PFSK-1 (cell line): ENCODE measurements around the gene ZIK1.

ENCODE experiments used
- FOXP2 ChIP-seq: optimal IDR thresholded peaks from 2 replicates; pipeline ENCODE3; 2011; ENCODE audit warnings: borderline replicate concordance, control low read depth, inconsistent platforms; ENCODE audit not compliant: insufficient read depth; ENCODE audit errors: extremely low read length, extremely low read depth
- POLR2AphosphoS5 ChIP-seq: IDR thresholded peaks from 2 replicates; pipeline ENCODE4 v1.6.1; 2012; ENCODE audit warnings: low read depth, mild to moderate bottlenecking, control low read depth, low read length, moderate library complexity
- SIN3A ChIP-seq: IDR thresholded peaks from 2 replicates; pipeline ENCODE4 v1.6.1; 2012; ENCODE audit warnings: mild to moderate bottlenecking, low read length, moderate library complexity, borderline replicate concordance; ENCODE audit not compliant: insufficient read depth
- TAF1 ChIP-seq: IDR thresholded peaks from 2 replicates; pipeline ENCODE4 v1.6.1; 2012; ENCODE audit warnings: low read length, control low read depth, borderline replicate concordance; ENCODE audit not compliant: insufficient read depth
- TF ChIP-seq, protein P1 (sequence below), 2 experiments: IDR thresholded peaks; 2 replicates each; pipeline versions ENCODE4 v1.6.1 to v1.8.0; 2011 to 2012; ENCODE audit warnings: low read depth in 2 of 2, low read length in 2 of 2, control low read depth in 1 of 2, inconsistent platforms in 1 of 2, mild to moderate bottlenecking in 1 of 2, moderate library complexity in 1 of 2; ENCODE audit not compliant: insufficient read depth in 1 of 2

ZIK1 gene

DNA sequence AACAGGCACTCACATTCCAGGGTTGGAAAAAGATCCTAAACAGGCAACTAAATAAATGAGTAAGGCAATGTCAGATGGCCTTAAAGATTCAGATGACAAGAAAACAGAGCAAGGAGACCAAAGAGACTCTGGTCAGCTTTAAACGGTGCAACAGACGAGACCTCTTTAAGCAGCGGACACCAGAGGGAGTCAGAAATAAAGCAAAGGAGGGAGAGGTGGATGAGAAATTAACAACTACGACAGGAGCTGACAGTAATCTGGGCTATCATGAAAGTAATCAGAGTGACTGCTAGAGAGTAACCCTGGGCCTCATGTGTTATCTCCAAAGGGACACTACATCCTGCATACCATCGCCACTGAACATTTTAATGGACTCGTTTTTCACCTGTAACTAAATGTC lies 25.4 kb upstream of the ZIK1 start:
- TF ChIP-seq TAF1 (no peak), SIN3A (no peak), FOXP2 (no peak), POLR2AphosphoS5 (no peak)
- TF ChIP-seq, protein P1, sequence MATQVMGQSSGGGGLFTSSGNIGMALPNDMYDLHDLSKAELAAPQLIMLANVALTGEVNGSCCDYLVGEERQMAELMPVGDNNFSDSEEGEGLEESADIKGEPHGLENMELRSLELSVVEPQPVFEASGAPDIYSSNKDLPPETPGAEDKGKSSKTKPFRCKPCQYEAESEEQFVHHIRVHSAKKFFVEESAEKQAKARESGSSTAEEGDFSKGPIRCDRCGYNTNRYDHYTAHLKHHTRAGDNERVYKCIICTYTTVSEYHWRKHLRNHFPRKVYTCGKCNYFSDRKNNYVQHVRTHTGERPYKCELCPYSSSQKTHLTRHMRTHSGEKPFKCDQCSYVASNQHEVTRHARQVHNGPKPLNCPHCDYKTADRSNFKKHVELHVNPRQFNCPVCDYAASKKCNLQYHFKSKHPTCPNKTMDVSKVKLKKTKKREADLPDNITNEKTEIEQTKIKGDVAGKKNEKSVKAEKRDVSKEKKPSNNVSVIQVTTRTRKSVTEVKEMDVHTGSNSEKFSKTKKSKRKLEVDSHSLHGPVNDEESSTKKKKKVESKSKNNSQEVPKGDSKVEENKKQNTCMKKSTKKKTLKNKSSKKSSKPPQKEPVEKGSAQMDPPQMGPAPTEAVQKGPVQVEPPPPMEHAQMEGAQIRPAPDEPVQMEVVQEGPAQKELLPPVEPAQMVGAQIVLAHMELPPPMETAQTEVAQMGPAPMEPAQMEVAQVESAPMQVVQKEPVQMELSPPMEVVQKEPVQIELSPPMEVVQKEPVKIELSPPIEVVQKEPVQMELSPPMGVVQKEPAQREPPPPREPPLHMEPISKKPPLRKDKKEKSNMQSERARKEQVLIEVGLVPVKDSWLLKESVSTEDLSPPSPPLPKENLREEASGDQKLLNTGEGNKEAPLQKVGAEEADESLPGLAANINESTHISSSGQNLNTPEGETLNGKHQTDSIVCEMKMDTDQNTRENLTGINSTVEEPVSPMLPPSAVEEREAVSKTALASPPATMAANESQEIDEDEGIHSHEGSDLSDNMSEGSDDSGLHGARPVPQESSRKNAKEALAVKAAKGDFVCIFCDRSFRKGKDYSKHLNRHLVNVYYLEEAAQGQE (IDR thresholded peaks at IDR 0.05; ENCODE audit: insufficient read depth in 1 of 2, low read depth in 2 of 2, low read length in 2 of 2) = no peak

DNA sequence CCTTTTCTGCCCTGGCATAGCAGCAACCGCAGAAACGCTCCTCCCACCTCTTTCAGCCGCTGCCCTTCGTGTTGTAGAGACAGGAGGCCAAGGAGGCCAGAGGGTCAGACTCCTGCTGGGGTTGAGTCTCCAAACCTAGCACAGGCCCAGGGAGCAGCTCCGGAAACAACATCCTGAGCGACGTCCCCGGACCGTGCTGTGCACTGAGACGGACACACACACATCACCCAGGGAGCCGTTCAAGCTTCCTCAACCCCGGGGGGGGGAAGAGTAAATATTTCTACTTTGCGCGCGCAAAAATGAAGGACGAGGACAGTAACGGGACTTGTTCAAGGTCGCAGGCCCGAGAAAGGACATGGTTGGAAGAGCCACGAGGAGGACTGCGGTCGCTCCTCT lies 24.9 kb upstream of the ZIK1 start:
- TF ChIP-seq SIN3A (no peak), TAF1 (no peak), POLR2AphosphoS5 (no peak), FOXP2 (no peak)
- TF ChIP-seq, protein P1 (IDR thresholded peaks at IDR 0.05; ENCODE audit: insufficient read depth in 1 of 2, low read depth in 2 of 2, low read length in 2 of 2) = no peak

DNA sequence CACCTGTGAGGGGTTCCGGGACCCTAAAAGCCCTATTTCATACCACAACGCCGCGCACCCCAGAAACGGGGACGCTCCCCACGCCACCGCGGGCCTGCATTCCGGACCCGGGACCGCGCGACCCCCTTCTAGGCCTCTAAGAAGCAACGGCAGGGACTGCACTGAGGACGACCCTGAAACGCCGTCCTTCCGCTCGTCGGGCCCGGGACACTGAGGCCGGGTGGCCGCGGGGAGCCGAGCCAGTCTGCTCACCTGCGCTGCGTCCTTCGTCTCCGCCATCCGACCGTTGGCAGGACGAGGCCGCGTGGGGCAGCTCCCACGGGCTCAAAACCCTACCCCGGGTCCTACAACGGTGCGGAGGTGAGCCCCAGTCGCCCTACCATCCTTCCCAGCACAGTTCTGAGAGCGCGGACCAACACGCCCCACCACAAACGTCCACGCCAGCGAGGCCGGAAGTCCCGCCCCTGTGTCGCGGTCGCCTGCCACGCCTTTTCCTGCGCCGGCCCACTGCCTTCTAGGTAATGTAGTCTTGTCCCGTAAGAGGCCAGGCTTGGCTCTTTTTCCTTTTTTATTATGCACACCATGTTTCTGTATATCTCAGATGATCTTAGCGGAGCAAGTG lies 24.4 kb upstream of the ZIK1 start, which contains the start of gene ZNF550:
ZNF550 (minus strand) TSS at position 460 of the 622 bp plus-strand sequence; CDS start at position 279, 181 bp downstream.
- TF ChIP-seq, protein P1 (IDR thresholded peaks at IDR 0.05; ENCODE audit: insufficient read depth in 1 of 2, low read depth in 2 of 2, low read length in 2 of 2) = no peak
- peak; percentile 71; the same call in 1 of the 2 replicates for TF ChIP-seq SIN3A
- peak; percentile 89 for TF ChIP-seq POLR2AphosphoS5
- no peak for TF ChIP-seq FOXP2
- TF ChIP-seq TAF1 = peak; percentile 78

DNA sequence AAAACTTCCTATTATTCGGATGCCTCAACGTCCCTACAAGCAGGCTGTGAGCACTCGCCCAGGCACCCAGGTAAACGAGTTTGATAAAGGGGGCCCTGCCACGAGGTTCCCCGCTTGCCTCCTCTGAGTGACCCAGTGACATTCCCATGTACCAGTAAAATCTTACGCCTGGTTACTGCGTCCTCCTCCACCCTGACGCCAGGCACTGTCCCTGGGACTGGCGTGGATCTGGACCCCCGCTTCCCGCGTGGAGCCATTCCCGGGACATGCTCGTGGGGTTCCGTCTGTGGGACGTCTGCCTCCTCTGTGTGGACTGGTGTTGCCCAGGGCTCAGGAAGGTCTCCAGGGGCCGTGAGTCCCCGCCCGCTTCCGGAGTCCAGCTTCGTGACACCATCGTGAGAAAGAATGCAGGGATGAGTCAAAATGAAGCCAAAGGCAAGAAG lies 23.9 kb upstream of the ZIK1 start:
- TF ChIP-seq POLR2AphosphoS5 = no peak
- TF ChIP-seq FOXP2 = no peak
- TF ChIP-seq, protein P1 (IDR thresholded peaks at IDR 0.05; ENCODE audit: insufficient read depth in 1 of 2, low read depth in 2 of 2, low read length in 2 of 2) = no peak
- no peak for TF ChIP-seq TAF1
- no peak for TF ChIP-seq SIN3A

DNA sequence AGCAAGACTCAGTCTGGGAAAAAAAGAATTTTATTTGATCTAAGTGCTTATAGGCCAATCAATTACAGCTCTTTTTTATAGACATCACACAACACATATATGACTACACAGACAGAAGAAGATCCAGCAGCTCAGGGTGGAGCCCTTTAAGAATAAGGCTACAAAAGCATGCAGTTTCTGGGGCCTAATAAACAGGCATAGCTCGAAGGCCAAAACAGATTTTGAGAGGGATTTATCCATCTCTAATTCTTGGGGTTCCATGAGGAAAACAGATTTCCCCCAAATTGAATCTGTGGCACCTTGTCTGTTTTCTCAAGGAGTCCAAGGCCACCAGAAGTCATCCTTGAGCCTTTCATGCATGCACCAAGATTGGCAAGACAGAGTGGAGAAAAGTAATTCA lies 20.4 kb upstream of the ZIK1 start:
- no peak for TF ChIP-seq POLR2AphosphoS5
- TF ChIP-seq, protein P1 (IDR thresholded peaks at IDR 0.05; ENCODE audit: insufficient read depth in 1 of 2, low read depth in 2 of 2, low read length in 2 of 2) = no peak
- no peak for TF ChIP-seq FOXP2
- no peak for TF ChIP-seq SIN3A
- TF ChIP-seq TAF1 = no peak
